Activated CD4-positive, alpha-beta T cell treated with anti-CD3 and anti-CD28 coated beads, Interleukin-2, amount 50 U/mL, for 1 hour (primary cell): Measurements from ENCODE around the gene TP53TG3C.
"Not testable (repeated sequence)": the region's sequence is repeated elsewhere in the genome, so short reads cannot be mapped to it uniquely, and the experiment has no call there.

ENCODE experiments used
- DNase-seq: peaks from one replicate; pipeline ENCODE4 v3.0.0-alpha.2; 2020

Gene TP53TG3C, protein sequence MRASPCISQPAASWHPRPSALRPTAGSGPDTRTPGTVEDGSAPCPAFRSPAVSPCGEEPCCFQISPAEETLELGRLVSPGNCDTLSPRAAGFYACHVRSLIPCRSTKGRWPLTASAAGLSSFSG

DNA sequence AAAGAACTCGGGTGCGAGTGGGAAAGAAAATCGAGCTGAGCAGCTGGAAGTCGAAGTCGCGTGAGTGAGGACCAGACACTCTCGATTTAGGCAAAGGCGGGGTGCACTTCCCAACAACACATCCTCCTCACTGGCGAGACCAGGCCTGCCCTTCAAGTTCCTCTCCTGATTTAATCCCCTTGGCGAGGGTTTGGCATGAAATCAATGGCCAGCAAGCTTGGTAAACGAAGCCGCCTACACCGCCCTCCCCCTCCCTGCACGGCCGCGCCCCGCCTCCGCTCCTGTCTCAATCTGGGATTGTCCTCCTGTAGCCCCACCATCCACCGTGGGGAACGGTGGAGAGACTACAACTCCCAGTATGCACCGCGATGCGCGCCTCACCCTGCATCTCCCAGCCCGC is at the start of gene TP53TG3C:
TP53TG3C (plus strand) TSS at position 301 of the 400 bp plus-strand sequence; CDS start at position 369, 68 bp downstream.
- DNase-seq: not testable (repeated sequence)
